ENCODE data around the gene ESF1.

Gene ESF1

GRCh38 chr20:13736436-13737191 is 48.1 kb downstream of the ESF1 start:
- DNase-seq, result no peak

DNA sequence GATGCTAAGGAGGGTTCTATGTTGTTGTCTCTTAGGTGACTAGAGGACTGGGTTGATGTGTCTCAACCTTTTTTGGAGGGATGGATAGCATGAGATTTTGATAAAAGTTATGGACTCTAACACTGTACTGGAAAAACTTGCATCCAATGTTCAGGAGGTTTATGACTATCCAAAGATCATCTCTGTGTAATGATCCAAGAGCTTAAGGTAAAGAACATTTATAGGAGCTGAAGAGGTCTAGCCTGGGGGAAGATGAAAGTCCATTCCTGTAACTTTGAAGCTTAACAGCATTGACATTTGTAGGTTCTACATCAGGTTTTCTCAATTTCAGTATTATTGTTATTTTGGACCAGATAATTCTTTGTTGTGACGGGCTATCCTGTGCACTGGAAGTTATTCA is 48.9 kb downstream of the ESF1 start:
- no peak for DNase-seq

- no peak for DNase-seq
Observed at GRCh38 chr20:13723011-13723410, 61.7 kb downstream of the ESF1 start.

GRCh38 chr20:13718171-13718570 is 66.5 kb downstream of the ESF1 start:
- DNase-seq, result no peak

DNA sequence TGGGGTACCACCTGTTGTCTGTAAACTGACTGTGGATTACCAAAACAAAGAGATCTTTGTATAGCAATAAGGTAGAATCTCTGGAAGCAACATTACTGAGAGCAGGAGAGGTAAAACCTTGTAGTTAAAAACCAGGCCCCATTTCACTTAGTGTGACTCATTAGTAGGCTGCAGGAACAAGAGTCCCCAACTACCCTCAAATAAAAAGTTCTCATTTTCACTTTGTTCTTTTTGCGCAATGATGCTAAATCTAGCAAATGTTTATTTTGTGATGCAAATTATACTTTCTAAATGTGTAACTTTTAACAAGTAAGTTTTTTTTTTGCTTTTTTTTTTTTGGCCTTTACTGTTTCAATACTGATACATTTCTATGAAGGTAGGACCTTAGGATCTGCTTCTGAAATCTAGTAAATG is 67.1 kb downstream of the ESF1 start:
- DNase-seq, result no peak

GRCh38 chr20:13715171-13715570 is 69.5 kb downstream of the ESF1 start:
- no peak for DNase-seq

DNA sequence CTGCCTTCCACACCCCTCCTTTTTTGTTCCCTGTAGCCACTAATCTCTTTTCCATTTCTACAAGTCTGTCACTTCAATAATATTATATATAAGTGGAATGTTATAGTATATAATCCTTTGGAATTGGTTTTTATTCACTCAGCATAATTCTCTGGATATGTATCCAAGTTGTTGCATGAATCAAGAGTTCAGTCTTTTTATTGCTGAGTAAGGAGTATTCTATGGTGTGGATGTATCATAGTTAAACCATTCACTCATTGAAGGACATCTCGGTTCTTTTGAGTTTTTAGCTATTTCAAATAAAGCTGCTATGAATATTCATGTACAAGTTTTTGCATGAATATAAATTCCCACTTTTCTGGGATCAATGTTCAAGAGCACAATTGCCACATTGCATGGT is 76.5 kb downstream of the ESF1 start:
- DNase-seq, result no peak

- no peak for DNase-seq
Observed at GRCh38 chr20:13703265-13703664, 81.5 kb downstream of the ESF1 start.

DNA sequence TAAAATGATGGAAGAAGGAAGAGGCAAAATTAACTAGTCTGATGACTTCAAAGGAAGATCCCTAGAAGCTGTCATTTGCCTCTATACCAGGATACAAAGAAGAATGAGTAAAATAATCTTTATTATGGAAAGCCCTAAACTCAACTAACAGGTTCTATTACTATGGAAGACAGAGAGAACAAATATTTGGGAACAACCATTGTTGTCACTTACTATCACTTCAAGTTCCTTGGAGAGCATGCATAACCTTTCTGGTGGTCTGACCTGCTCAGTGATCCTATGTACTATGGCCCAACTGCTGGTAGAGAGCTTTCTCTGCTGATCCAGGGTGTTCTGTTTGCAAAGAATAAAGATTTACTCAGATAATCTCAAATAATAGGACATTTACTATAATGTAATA is 83.2 kb downstream of the ESF1 start:
- no peak for DNase-seq

- no peak for DNase-seq
Observed at GRCh38 chr20:13700761-13701160, 84.0 kb downstream of the ESF1 start.

DNA sequence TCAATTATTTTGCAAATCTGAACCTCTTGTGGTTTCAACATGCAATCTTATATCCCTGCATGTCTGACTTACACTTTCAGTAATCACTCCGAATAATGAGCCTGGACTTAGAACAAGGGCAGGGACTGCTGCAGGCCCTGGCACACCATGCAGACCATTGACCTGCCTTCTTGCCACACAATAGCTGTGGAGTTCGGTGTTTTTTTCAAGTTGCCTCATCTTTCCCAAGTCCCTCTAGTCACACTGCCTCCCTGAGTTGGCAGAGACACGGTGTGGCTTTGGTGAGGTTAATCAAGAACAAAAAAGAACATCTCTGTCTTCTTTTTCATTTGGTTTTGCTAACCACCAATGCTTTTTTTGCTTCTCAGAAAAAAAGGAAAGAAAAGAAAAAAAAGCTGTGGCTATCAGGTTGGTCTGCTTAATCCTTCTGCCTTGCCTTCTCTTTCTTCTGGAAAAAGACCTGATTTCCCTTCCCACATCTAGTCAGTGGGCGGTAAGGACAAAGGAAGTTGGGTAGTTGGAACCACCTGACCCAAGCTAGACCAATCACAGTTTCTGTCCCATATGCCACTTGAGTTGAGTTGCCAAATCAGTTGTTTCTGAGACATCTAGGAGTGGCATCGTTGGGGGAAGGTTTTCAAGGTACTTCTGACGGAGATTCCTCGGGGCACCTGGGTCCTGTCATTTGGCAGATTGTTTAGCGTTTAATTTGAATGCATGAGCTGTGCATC is 90.1 kb downstream of the ESF1 start:
- no peak for DNase-seq

GRCh38 chr20:13692802-13693736 is 91.7 kb downstream of the ESF1 start:
- no peak for DNase-seq

DNA sequence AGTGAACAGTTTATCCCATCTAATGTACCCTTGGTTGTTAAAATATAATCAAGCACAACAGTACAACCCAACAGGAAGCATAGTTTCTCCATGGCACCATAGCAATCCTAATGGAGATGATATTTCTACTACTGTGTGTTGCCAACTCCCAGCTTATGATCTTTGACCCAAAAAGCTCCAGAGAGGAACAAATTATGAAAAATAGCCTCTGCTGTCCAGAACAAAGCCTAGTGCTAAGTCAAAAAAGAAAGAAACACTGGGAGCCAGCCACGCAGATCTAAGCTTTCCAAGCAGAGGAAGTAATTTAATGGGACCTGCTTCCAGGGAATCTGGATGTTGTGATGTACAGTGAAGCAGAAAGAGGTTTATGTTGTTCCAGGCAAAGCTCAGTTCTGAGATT is 93.8 kb downstream of the ESF1 start:
- no peak for DNase-seq

GRCh38 chr20:13687815-13688214 is 96.9 kb downstream of the ESF1 start:
- no peak for DNase-seq

- DNase-seq, result no peak
Observed at GRCh38 chr20:13685623-13686022, 99.1 kb downstream of the ESF1 start.

- DNase-seq, result no peak
Observed at GRCh38 chr20:13684566-13685222, 100.0 kb downstream of the ESF1 start.

DNA sequence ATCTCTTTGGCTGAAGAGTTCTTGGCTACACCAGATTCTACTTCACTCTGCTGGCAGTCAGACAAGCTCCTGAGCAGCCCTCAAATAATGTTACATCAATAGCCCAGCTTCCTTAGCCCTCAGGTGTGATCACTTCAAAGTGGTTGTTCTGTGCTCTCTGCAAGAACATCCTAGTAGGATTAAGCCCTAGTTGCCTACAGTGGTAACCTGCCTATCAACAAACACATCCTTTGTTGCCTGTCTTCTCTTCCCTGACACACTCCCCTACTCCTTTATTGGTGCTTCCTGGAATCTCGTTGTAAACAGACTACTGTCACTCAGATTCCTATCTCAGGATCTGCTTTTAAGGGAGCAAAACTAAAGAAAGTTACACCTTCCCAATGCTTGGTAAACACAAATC is 100.9 kb downstream of the ESF1 start:
- DNase-seq, result no peak

GRCh38 chr20:13681248-13682125 is 103.2 kb downstream of the ESF1 start:
- DNase-seq, result no peak

DNA sequence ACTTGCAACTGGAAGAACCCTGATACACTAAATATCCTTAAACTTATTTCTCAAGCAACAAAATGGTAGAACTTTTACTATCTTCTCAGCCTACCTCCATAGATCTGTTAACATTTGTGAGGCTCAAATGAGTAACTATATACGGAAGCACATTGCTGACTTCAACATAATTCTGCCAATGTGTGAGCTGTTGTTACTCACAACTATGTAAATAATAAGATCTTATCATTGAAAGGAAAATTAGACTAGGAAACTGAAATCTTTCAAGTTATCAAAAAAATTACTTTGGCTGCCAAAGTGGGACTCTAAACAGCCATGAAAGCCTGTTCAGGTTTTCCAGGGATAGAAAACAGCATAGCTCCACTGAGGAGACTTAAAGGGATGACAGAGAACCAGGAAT is 105.8 kb downstream of the ESF1 start:
- no peak for DNase-seq

DNA sequence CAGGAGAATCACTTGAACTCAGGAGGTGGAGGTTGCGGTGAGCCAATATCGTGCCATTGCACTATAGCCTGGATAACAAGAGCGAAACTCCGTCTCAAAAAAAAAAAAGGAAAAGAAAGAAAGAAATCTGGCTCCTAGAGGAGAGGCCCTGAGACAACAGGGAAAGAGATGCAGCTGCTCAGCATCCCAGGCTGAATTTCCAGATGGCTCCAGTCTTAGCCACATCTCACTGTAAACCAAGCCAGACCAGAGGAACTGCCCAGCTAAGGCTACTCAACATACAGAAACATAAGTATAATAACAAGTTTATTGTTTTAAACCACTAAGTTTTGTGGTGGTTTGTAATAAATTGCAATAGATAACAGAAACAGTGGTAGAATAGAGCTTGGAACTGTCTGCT is 107.5 kb downstream of the ESF1 start:
- no peak for DNase-seq

DNA sequence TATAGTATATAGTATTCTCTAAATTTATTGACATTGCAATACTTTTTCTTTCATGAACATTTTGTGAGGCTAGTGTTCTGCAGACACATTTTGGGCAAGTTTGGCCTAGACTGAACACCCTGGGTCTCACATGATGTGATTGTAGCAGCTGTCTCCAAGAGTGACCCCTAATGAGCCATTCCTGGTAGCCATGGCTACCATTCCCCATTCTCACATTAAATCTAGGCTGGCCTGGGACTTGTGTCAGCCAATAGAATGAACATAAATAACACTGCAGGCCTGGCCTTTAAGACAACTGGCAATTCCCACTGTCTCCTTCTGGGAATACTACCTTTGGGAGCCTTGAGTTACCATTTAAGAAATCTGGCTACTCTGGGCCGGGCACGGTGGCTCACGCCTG is 108.0 kb downstream of the ESF1 start:
- DNase-seq, result no peak

- DNase-seq, result no peak
Observed at GRCh38 chr20:13672690-13673089, 112.0 kb downstream of the ESF1 start.
